ENCODE data around the gene CDK2. TPM values are rescaled to one million over a fixed set of nuclear protein-coding genes. Genes with fewer than 3 reads are reported as not detected.
"Not testable (repeated sequence)": the region's sequence is repeated elsewhere in the genome, so short reads cannot be mapped to it uniquely, and the experiment has no call there.

Gene CDK2
- 100 to 1,000 TPM; 121 to 126 TPM for total RNA-seq

- Mint-ChIP-seq H3K27me3 (ENCODE audit: low read depth) (no peaks in the 10 kb centered on the region), H3K27ac (peak within 1 kb of the TSS; percentile 90), H3K4me3 (peak within 1 kb of the TSS; percentile 97), H3K9me3 (no peaks in the 10 kb centered on the region), H3K36me3 (ENCODE audit: low read depth) (peaks cover 32% of the 10 kb centered on the region), H3K4me1 (ENCODE audit: low read depth) (peaks cover 31% of the 10 kb centered on the region)
- DNase-seq: peak; percentile 95
- CTCF ChIA-PET: no interaction called here
- intact Hi-C loops (cut with micrococcal nuclease): loop anchor here (1.0 kb wide), 2 partner anchors 8 to 37 kb away; partner anchors contain the start of gene RAB5B
Measured at GRCh38 chr12:55966408-55967281, at the start of gene CDK2. TSS of gene CDK2 (plus strand) at chr12:55966830. CDS start at chr12:55967009, 179 bp downstream.

GRCh38 chr12:55919032-55919431, 47.6 kb upstream of the CDK2 start:
- CTCF ChIA-PET; H3K27ac Mint-ChIP-seq; intact Hi-C loops (cut with micrococcal nuclease); DNase-seq; H3K4me3 Mint-ChIP-seq; H3K9me3 Mint-ChIP-seq; H3K27me3 Mint-ChIP-seq (ENCODE audit: low read depth): not testable (repeated sequence)
- Mint-ChIP-seq H3K4me1 (ENCODE audit: low read depth) (peaks cover 47% of the 10 kb centered on the region), H3K36me3 (ENCODE audit: low read depth) (peaks cover 23% of the 10 kb centered on the region)

GRCh38 chr12:55922126-55922525, 44.5 kb upstream of the CDK2 start:
- CTCF ChIA-PET: no interaction called here

GRCh38 chr12:55923648-55924047, 43.0 kb upstream of the CDK2 start:
- DNase-seq; H3K9me3 Mint-ChIP-seq; H3K4me3 Mint-ChIP-seq; CTCF ChIA-PET; H3K27me3 Mint-ChIP-seq (ENCODE audit: low read depth): not testable (repeated sequence)
- intact Hi-C loops (cut with micrococcal nuclease): loop anchor here (10.0 kb wide), 1 partner anchor 1921 kb away; the partner anchor contains the start of gene CTDSP2
- peak overlapping the region; percentile 10 for H3K27ac Mint-ChIP-seq
- H3K4me1 Mint-ChIP-seq (ENCODE audit: low read depth): peaks cover 37% of the 10 kb centered on the region
- peaks cover 24% of the 10 kb centered on the region for H3K36me3 Mint-ChIP-seq (ENCODE audit: low read depth)

More at GRCh38 chr12:55922126-55922525, 44.5 kb upstream of the CDK2 start:
- DNase-seq: no peak
- Mint-ChIP-seq H3K36me3 (ENCODE audit: low read depth) (peaks cover 18% of the 10 kb centered on the region), H3K4me3 (no peak overlapping the region), H3K27ac (no peak overlapping the region), H3K9me3 (no peaks in the 10 kb centered on the region), H3K27me3 (ENCODE audit: low read depth) (no peaks in the 10 kb centered on the region), H3K4me1 (ENCODE audit: low read depth) (peaks cover 40% of the 10 kb centered on the region)
- intact Hi-C loops (cut with micrococcal nuclease): loop anchor here (10.0 kb wide), 1 partner anchor 1923 kb away; the partner anchor contains the start of gene CTDSP2

- CTCF ChIA-PET: interaction anchor here (1.3 to 3.5 kb wide), 11 partner anchors 8 to 196 kb away, joined by 3 to 30 read pairs (median 9); partner anchors contain the start of gene CD63
- no peak for DNase-seq
- Mint-ChIP-seq H3K4me3 (peak overlapping the region; percentile 99), H3K9me3 (no peaks in the 10 kb centered on the region), H3K4me1 (ENCODE audit: low read depth) (peaks cover 48% of the 10 kb centered on the region), H3K36me3 (ENCODE audit: low read depth) (peaks cover 25% of the 10 kb centered on the region), H3K27ac (peak overlapping the region; percentile 100), H3K27me3 (ENCODE audit: low read depth) (no peaks in the 10 kb centered on the region)
- intact Hi-C loops (cut with micrococcal nuclease): loop anchor here (1.0 to 10.0 kb wide), 5 partner anchors 10 to 1919 kb away; partner anchors contain the start of genes CTDSP2, IL23A, NABP2 and RNF41
Measured at GRCh38 chr12:55925371-55925770, 41.3 kb upstream of the CDK2 start.

- intact Hi-C loops (cut with micrococcal nuclease): loop anchor here (1.0 to 10.0 kb wide), 6 partner anchors 11 to 1919 kb away; partner anchors contain the start of genes CD63, CTDSP2, IL23A and NABP2
Measured at GRCh38 chr12:55925870-55926737, 40.5 kb upstream of the CDK2 start.

GRCh38 chr12:55926738-55927587, 39.7 kb upstream of the CDK2 start:
- H3K27ac Mint-ChIP-seq: peak overlapping the region; percentile 100
- peaks cover 33% of the 10 kb centered on the region for H3K36me3 Mint-ChIP-seq (ENCODE audit: low read depth)
- CTCF ChIA-PET: interaction anchor here (0.7 to 5.3 kb wide), 22 partner anchors 9 to 202 kb away, joined by 3 to 43 read pairs (median 5); partner anchors contain the start of genes CD63, ORMDL2, RAB5B and RPL41
- DNase-seq: peak; percentile 96
- H3K27me3 Mint-ChIP-seq (ENCODE audit: low read depth): no peaks in the 10 kb centered on the region
- peaks cover 44% of the 10 kb centered on the region for H3K4me1 Mint-ChIP-seq (ENCODE audit: low read depth)
- intact Hi-C loops (cut with micrococcal nuclease): loop anchor here (1.0 to 10.0 kb wide), 9 partner anchors 8 to 1918 kb away; partner anchors contain the start of genes CD63, CTDSP2, DNAJC14 and IL23A
- peak overlapping the region; percentile 99 for H3K4me3 Mint-ChIP-seq
- H3K9me3 Mint-ChIP-seq: no peaks in the 10 kb centered on the region

More at GRCh38 chr12:55925870-55926737, 40.5 kb upstream of the CDK2 start:
- DNase-seq: no peak
- Mint-ChIP-seq H3K4me1 (ENCODE audit: low read depth) (peaks cover 52% of the 10 kb centered on the region), H3K9me3 (no peaks in the 10 kb centered on the region), H3K27me3 (ENCODE audit: low read depth) (no peaks in the 10 kb centered on the region), H3K4me3 (peak overlapping the region; percentile 99), H3K27ac (peak overlapping the region; percentile 100), H3K36me3 (ENCODE audit: low read depth) (peaks cover 27% of the 10 kb centered on the region)
- CTCF ChIA-PET: interaction anchor here (0.7 to 3.5 kb wide), 20 partner anchors 9 to 197 kb away, joined by 3 to 30 read pairs (median 5); partner anchors contain the start of genes CD63, ORMDL2, RAB5B and RPL41

GRCh38 chr12:55927588-55928502, 38.8 kb upstream of the CDK2 start, which contains the start of gene PYM1:
TSS of gene PYM1 (minus strand) at chr12:55927894. CDS start at chr12:55927761, 133 bp downstream.
- peak within 1 kb of the TSS; percentile 99 for H3K4me3 Mint-ChIP-seq
- peaks cover 41% of the 10 kb centered on the region for H3K4me1 Mint-ChIP-seq (ENCODE audit: low read depth)
- no peaks in the 10 kb centered on the region for H3K27me3 Mint-ChIP-seq (ENCODE audit: low read depth)
- peak; percentile 89 for DNase-seq
- H3K9me3 Mint-ChIP-seq: no peaks in the 10 kb centered on the region
- H3K36me3 Mint-ChIP-seq (ENCODE audit: low read depth): peaks cover 36% of the 10 kb centered on the region
- CTCF ChIA-PET: interaction anchor here (0.7 to 5.3 kb wide), 9 partner anchors 8 to 203 kb away, joined by 3 to 43 read pairs (median 4); partner anchors contain the start of genes DNAJC14, ORMDL2, RAB5B and SARNP
- H3K27ac Mint-ChIP-seq: peak within 1 kb of the TSS; percentile 100
- intact Hi-C loops (cut with micrococcal nuclease): loop anchor here (1.0 to 10.0 kb wide), 13 partner anchors 7 to 1917 kb away; partner anchors contain the start of genes CD63, CTDSP2, DNAJC14 and IL23A

GRCh38 chr12:55929306-55929791, 37.3 kb upstream of the CDK2 start:
- peaks cover 43% of the 10 kb centered on the region for H3K36me3 Mint-ChIP-seq (ENCODE audit: low read depth)
- H3K4me3 Mint-ChIP-seq: peak overlapping the region; percentile 99
- H3K27me3 Mint-ChIP-seq (ENCODE audit: low read depth): no peaks in the 10 kb centered on the region
- peak; percentile 96 for DNase-seq
- no peaks in the 10 kb centered on the region for H3K9me3 Mint-ChIP-seq
- H3K27ac Mint-ChIP-seq: peak overlapping the region; percentile 100
- H3K4me1 Mint-ChIP-seq (ENCODE audit: low read depth): peaks cover 45% of the 10 kb centered on the region
- CTCF ChIA-PET: interaction anchor here (0.6 to 5.3 kb wide), 2 partner anchors 11 to 124 kb away, joined by 4 to 43 read pairs; no protein-coding TSS in a partner anchor
- intact Hi-C loops (cut with micrococcal nuclease): loop anchor here (1.0 to 10.0 kb wide), 11 partner anchors 31 to 1915 kb away; partner anchors contain the start of genes CDK2, CTDSP2, IL23A and NABP2

Measured in activated naive CD4-positive, alpha-beta T cell treated with anti-CD3 and anti-CD28 coated beads for 36 hours (primary cell).